ENCODE measurements around the gene KCNQ2. TPM values are rescaled to one million over a fixed set of nuclear protein-coding genes. Genes with fewer than 3 reads are reported as not detected.

Gene KCNQ2
- total and polyA plus RNA-seq, 8 donors = 8.4 to 19.1 (median 14.1) TPM; not detected in 2

DNA sequence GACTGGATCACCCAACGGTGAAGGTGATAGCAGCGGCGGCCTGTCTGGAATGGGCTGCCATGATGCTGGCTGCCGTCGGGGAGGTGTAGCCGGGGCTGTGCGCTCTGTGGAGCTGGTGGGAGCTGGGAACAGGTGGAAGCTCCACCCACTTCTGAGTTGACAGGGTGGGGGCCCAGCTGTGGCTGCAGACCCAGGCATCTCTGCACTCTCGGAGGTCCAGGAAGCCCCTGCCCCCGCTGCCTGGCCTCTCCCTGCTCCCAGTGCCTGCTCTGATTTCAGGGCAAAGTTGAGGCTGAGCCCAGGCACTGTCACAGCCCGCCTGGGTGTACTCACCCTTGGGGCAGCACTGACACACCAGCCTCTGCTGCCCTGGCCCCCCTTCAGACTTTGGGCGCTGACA lies 93.2 kb downstream of the KCNQ2 start:
- Histone ChIP-seq H3K4me3 (no peak overlapping the region), H3K27me3 (peaks cover 19 to 95% of the 10 kb centered on the region in 2 donors), H3K9me3 (no peaks in the 10 kb centered on the region), H3K4me1 (no peaks in the 10 kb centered on the region), H3K27ac (no peak overlapping the region), H3K36me3 (no peaks in the 10 kb centered on the region)
- ATAC-seq (no peak), DNase-seq (peak in 1 of 4 donors; percentile 45)
- intact Hi-C loops (cut with DNase I) = no loop called here
- TF ChIP-seq, protein P1, sequence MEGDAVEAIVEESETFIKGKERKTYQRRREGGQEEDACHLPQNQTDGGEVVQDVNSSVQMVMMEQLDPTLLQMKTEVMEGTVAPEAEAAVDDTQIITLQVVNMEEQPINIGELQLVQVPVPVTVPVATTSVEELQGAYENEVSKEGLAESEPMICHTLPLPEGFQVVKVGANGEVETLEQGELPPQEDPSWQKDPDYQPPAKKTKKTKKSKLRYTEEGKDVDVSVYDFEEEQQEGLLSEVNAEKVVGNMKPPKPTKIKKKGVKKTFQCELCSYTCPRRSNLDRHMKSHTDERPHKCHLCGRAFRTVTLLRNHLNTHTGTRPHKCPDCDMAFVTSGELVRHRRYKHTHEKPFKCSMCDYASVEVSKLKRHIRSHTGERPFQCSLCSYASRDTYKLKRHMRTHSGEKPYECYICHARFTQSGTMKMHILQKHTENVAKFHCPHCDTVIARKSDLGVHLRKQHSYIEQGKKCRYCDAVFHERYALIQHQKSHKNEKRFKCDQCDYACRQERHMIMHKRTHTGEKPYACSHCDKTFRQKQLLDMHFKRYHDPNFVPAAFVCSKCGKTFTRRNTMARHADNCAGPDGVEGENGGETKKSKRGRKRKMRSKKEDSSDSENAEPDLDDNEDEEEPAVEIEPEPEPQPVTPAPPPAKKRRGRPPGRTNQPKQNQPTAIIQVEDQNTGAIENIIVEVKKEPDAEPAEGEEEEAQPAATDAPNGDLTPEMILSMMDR (IDR thresholded peaks at IDR 0.05) = no peak

DNA sequence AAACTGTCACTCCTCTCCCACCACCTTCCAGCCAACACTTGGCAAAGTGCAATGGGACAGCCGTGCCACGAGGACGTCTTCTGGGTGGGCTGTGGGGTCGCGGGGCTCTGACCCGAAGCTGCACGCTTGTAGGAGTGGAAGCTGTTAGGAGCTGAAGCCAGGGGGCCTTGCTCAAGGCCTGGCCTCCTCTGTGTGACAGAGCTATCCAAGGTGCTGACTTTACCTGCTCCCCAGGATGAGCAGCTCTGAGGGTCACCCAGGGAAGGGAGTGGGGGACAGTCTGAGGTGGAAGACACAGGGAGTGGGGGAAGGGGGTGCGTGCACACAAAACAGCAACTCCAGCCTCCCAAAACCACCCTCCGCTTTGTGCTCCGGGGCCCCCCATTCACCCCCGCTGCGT lies 93.8 kb downstream of the KCNQ2 start:
- DNase-seq (peak in 1 of 4 donors; percentile 47), ATAC-seq (no peak)
- no peaks in the 10 kb centered on the region for H3K36me3 ChIP-seq
- H3K4me1 ChIP-seq = no peaks in the 10 kb centered on the region
- no peak overlapping the region for H3K27ac ChIP-seq
- no peak overlapping the region for H3K4me3 ChIP-seq
- H3K9me3 ChIP-seq = no peaks in the 10 kb centered on the region
- TF ChIP-seq, protein P1 (IDR thresholded peaks at IDR 0.05) = no peak
- intact Hi-C loops (cut with DNase I) = no loop called here
- peaks cover 19 to 97% of the 10 kb centered on the region in 2 donors for H3K27me3 ChIP-seq

DNA sequence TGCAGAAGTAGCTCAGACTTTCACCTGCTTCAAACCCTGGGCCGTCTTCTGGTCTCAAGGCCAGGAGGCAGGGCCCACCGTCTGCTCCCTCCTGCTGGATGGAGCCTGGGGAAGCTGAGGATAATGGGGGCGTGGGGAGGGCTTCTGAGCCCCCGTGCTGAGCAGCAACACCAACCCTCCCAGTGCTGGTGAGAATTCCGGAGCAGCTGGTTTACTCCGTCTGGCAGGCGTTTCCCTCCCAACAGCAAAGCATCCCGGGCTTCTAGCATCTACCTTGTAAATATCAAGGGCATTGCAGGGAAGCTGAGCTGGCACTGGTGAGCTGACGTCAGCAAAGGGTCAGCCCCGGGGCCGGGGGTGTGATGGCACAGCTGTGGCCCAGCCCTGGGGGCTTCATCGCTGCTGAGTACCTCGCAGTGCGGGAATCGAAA lies 94.5 kb downstream of the KCNQ2 start:
- H3K4me3 ChIP-seq = no peak overlapping the region
- no peaks in the 10 kb centered on the region for H3K9me3 ChIP-seq
- TF ChIP-seq, protein P1 (IDR thresholded peaks at IDR 0.05) = no peak
- H3K27me3 ChIP-seq = peaks cover 19 to 97% of the 10 kb centered on the region in 2 donors
- ATAC-seq (no peak), DNase-seq (peak in 1 of 4 donors; percentile 58)
- H3K36me3 ChIP-seq = no peaks in the 10 kb centered on the region
- H3K4me1 ChIP-seq = no peaks in the 10 kb centered on the region
- H3K27ac ChIP-seq = no peak overlapping the region
- intact Hi-C loops (cut with DNase I) = no loop called here

DNA sequence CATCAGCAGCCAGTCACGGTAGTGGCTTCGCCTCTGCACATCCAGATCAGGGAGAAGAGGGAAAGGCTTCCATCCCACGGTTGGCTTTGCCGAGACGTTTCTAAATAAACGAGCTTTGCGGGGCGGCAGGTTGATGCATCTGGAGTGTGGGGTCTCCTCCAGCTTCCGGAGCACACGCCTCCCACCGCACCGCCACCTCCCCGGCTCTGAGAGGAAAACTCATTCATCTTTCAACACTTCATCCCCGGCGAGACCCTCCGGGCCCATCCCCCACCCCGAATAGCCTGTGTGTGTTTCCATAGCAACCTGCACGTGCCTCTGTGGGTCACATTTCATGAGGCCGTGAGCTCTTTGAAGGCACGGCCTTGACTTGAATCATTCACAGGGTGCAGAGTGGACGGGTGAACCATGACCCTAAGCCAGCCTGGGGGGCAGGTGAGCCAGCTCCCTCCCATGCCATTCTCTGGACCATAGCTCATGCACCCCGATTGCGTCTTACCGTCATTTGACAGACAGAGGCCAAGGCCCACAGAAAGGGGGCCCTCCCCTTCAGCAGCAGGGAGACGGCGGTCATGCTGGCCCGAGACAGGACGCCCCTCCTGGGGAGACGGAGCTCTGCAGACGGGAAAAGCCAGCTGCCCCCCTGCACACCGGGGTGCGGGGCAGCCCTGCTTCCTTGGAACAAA lies 95.1 kb downstream of the KCNQ2 start:
- ATAC-seq (no peak), DNase-seq (peak in 2 of 4 donors; percentile 41 to 51)
- no peaks in the 10 kb centered on the region for H3K9me3 ChIP-seq
- H3K36me3 ChIP-seq = no peaks in the 10 kb centered on the region
- H3K4me3 ChIP-seq = no peak overlapping the region
- H3K27me3 ChIP-seq = peaks cover 19 to 97% of the 10 kb centered on the region in 2 donors
- no peak overlapping the region for H3K27ac ChIP-seq
- TF ChIP-seq, protein P1 (IDR thresholded peaks at IDR 0.05) = no peak
- no peaks in the 10 kb centered on the region for H3K4me1 ChIP-seq
- intact Hi-C loops (cut with DNase I) = no loop called here

DNA sequence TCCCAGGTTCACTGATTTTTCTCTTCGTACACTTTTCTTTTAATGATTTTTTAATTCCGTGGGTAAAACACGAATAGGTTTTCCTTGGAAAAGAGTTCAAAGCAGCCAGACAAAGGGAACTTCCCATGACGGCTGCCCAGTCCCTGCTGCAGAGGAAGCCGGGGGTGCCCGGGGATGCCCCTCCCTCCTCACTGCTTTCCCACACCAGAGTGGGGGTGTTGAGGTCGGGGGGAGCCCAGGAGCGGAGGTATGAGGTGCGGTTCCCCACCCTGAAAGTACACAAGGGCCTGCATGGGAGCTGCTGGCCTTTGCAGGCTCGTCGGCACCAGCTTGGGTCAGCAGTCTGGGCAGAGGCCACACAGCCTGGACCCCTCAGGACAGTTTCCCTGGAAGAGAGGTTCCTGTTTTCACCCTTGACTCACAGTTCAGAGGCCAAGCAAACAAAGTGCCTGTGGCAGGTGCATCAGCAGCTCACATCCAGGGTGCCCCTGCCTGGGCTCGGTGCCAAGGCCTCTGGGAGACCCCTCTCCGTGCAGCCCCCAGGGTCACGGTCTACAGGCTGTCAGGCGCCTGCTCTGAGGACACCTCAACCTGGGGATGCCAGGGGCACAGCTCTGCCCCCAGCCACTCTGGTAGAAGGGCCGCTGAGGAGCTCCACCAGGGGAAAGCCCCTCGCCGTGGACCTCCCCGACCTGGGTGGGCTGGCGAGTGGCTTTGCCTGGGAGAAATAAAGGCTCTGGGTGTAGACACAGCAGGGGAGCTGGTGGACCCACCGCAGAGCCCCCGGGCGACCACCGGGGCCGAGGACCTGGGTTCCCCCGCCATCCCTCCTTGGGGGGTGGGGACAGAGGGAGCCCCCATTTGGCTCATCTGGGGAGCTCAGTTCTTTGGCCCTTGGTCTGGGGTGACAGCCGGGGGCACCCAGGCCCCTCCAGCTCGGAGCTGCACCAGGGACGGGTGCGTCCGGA lies 95.9 kb downstream of the KCNQ2 start:
- peaks cover 19 to 94% of the 10 kb centered on the region in 2 donors for H3K27me3 ChIP-seq
- intact Hi-C loops (cut with DNase I) = no loop called here
- TF ChIP-seq, protein P1 (IDR thresholded peaks at IDR 0.05) = no peak
- no peaks in the 10 kb centered on the region for H3K36me3 ChIP-seq
- H3K4me3 ChIP-seq = no peak overlapping the region
- H3K9me3 ChIP-seq = no peaks in the 10 kb centered on the region
- peak in 1 of 4 donors; percentile 56 for DNase-seq
- no peak overlapping the region for H3K27ac ChIP-seq
- no peak for ATAC-seq
- H3K4me1 ChIP-seq = no peaks in the 10 kb centered on the region
